Measurements from ENCODE around the gene PCP2. TPM values are rescaled to one million over a fixed set of nuclear protein-coding genes. Genes with fewer than 3 reads are reported as not detected.

Gene PCP2
- total RNA-seq, 4 donors from 2014 or later: not detected

GRCh38 chr19:7612282-7613274 is 20.9 kb downstream of the PCP2 start:
- Histone ChIP-seq H3K9me3 (no peaks in the 10 kb centered on the region), H3K4me3 (no peak overlapping the region), H3K27me3 (no peaks in the 10 kb centered on the region), H3K27ac (no peak overlapping the region), H3K4me1 (no peaks in the 10 kb centered on the region), H3K36me3 (no peaks in the 10 kb centered on the region)
- no peak for TF ChIP-seq POLR2A (IDR thresholded peaks at IDR 0.05)
- no peak for TF ChIP-seq CTCF (IDR thresholded peaks at IDR 0.05)
- no peak for DNase-seq
- intact Hi-C loops (cut with DNase I; ENCODE audit: low total_unique reads): no loop called here

GRCh38 chr19:7611541-7612279 is 21.8 kb downstream of the PCP2 start:
- no peak for DNase-seq
- TF ChIP-seq CTCF (IDR thresholded peaks at IDR 0.05) (no peak), POLR2A (IDR thresholded peaks at IDR 0.05) (no peak)
- intact Hi-C loops (cut with DNase I; ENCODE audit: low total_unique reads): no loop called here
- no peaks in the 10 kb centered on the region for H3K4me1 ChIP-seq
- no peaks in the 10 kb centered on the region for H3K36me3 ChIP-seq
- H3K4me3 ChIP-seq: no peak overlapping the region
- no peaks in the 10 kb centered on the region for H3K9me3 ChIP-seq
- no peak overlapping the region for H3K27ac ChIP-seq
- H3K27me3 ChIP-seq: no peaks in the 10 kb centered on the region

GRCh38 chr19:7610491-7611240 is 22.9 kb downstream of the PCP2 start:
- TF ChIP-seq CTCF (IDR thresholded peaks at IDR 0.05) (no peak), POLR2A (IDR thresholded peaks at IDR 0.05) (no peak)
- H3K36me3 ChIP-seq: no peaks in the 10 kb centered on the region
- H3K9me3 ChIP-seq: no peaks in the 10 kb centered on the region
- H3K27me3 ChIP-seq: no peaks in the 10 kb centered on the region
- no peak overlapping the region for H3K4me3 ChIP-seq
- no peak overlapping the region for H3K27ac ChIP-seq
- H3K4me1 ChIP-seq: no peaks in the 10 kb centered on the region
- intact Hi-C loops (cut with DNase I; ENCODE audit: low total_unique reads): no loop called here
- no peak for DNase-seq

GRCh38 chr19:7607874-7608560 is 25.5 kb downstream of the PCP2 start:
- no peaks in the 10 kb centered on the region for H3K4me1 ChIP-seq
- H3K4me3 ChIP-seq: no peak overlapping the region
- intact Hi-C loops (cut with DNase I; ENCODE audit: low total_unique reads): no loop called here
- no peaks in the 10 kb centered on the region for H3K9me3 ChIP-seq
- H3K36me3 ChIP-seq: no peaks in the 10 kb centered on the region
- H3K27ac ChIP-seq: no peak overlapping the region
- DNase-seq: no peak
- TF ChIP-seq POLR2A (IDR thresholded peaks at IDR 0.05): no peak
- TF ChIP-seq CTCF (IDR thresholded peaks at IDR 0.05): no peak
- no peaks in the 10 kb centered on the region for H3K27me3 ChIP-seq

Measured in uterus (tissue), 4 donors.